ENCODE results near the gene ALG9. TPM values are rescaled to one million over a fixed set of nuclear protein-coding genes. Genes with fewer than 3 reads are reported as not detected.

Gene ALG9
- total RNA-seq, 1 experiment from 2014 or later = 19.7 TPM

DNA sequence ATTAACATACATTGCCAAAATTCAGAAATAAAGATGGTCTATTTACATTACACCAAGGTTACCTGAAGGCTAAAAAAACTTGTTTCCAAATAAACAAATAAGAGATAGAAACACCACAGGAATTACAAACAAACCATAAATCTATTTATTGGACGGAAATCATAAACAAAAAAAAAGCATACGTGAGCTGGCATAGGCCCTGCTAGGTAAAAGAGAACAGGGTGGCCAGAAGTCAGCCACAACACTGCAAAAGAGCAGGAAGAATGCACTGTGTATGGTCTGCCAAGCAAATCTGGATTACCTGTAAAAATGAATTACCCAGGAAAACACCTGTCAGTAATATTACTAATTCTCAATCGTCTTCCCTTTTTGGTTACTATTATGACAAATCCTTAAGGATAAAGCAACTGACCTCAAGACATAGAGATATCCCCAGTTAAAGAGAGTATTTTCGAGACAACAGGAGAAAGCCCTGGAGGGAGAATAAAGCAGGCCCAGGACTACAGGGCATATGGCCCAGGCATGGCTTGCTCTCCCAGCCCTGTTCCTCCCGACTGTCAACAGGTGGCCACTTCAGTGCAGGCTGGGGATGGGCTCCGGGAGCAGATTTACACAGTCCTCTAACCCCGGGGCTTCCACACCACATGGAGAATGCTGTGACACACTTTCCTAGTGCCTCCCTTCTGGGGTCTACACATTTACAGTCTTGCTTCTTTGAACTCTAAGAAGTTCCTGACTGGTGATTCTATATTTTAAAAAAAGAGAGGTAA is 123.2 kb downstream of the ALG9 start:
- CTCF ChIA-PET = no interaction called here
- ATAC-seq = peak; percentile 72
- no peak overlapping the region for H3K4me3 Mint-ChIP-seq
- H3K27ac Mint-ChIP-seq = no peak overlapping the region
- no peak for TF ChIP-seq GABPB1 (CRISPR knock-in tag; IDR thresholded peaks at IDR 0.05)
- TF ChIP-seq KAT7 (CRISPR knock-in tag; IDR thresholded peaks at IDR 0.05; ENCODE audit: borderline replicate concordance) = no peak
- no peaks in the 10 kb centered on the region for H3K27me3 Mint-ChIP-seq (ENCODE audit: low read depth)
- no peaks in the 10 kb centered on the region for H3K4me1 Mint-ChIP-seq
- no peak for DNase-seq (ENCODE audit: low spot score)
- H3K9me3 Mint-ChIP-seq = no peaks in the 10 kb centered on the region
- peaks cover 75% of the 10 kb centered on the region for H3K36me3 Mint-ChIP-seq
- POLR2A ChIA-PET = no interaction called here

DNA sequence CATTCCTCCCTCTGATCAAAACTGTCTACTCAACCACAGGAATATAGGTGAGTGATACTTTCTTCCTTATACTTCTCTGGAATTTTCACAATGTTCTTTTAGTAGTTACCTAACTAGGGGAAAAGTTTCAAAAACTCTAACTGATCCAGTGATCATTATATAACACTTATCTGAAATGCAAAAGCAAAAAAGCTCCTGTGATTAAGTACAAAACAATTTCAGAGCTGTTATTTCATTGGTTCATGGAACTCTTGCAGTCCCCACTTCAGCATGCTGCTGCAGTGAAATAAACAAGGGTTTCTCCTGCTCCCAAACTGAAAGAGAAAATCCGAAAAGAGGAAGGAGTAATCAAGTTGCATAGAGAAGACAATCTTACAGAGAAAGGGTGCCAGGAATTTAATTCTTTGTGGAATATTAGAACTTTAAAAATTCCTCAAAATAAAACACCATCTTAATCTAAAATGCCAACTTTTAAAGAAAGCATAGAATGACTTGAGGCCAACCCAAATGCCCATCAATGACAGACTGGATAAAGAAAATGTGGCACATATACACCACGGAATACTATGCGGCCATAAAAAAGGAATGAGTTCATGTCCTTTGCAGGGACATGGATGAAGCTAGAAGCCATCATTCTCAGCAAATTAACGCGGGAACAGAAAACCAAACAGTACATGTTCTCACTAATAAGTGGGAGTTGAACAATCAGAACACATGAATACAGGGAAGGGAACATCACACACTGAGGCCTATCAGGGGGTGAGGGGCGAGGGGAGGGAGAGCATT is 125.5 kb downstream of the ALG9 start:
- Mint-ChIP-seq H3K27me3 (ENCODE audit: low read depth) (no peaks in the 10 kb centered on the region), H3K27ac (no peak overlapping the region; the same call in 1 of the 2 replicates)
- TF ChIP-seq, protein P1, sequence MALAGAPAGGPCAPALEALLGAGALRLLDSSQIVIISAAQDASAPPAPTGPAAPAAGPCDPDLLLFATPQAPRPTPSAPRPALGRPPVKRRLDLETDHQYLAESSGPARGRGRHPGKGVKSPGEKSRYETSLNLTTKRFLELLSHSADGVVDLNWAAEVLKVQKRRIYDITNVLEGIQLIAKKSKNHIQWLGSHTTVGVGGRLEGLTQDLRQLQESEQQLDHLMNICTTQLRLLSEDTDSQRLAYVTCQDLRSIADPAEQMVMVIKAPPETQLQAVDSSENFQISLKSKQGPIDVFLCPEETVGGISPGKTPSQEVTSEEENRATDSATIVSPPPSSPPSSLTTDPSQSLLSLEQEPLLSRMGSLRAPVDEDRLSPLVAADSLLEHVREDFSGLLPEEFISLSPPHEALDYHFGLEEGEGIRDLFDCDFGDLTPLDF (CRISPR knock-in tag; IDR thresholded peaks at IDR 0.05) = no peak
- TF ChIP-seq, protein P2, sequence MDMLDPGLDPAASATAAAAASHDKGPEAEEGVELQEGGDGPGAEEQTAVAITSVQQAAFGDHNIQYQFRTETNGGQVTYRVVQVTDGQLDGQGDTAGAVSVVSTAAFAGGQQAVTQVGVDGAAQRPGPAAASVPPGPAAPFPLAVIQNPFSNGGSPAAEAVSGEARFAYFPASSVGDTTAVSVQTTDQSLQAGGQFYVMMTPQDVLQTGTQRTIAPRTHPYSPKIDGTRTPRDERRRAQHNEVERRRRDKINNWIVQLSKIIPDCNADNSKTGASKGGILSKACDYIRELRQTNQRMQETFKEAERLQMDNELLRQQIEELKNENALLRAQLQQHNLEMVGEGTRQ (CRISPR knock-in tag; IDR thresholded peaks at IDR 0.05) = no peak
- TF ChIP-seq NFATC4 (CRISPR knock-in tag; IDR thresholded peaks at IDR 0.05) (no peak), ELF4 (CRISPR knock-in tag; IDR thresholded peaks at IDR 0.05; ENCODE audit: low read depth) (no peak), CREB1 (CRISPR knock-in tag; IDR thresholded peaks at IDR 0.05) (no peak), KAT7 (CRISPR knock-in tag; IDR thresholded peaks at IDR 0.05; ENCODE audit: borderline replicate concordance) (no peak), PRRX2 (CRISPR knock-in tag; IDR thresholded peaks at IDR 0.05) (no peak), NR2C2 (CRISPR knock-in tag; IDR thresholded peaks at IDR 0.05) (no peak)
- TF ChIP-seq, protein P3, sequence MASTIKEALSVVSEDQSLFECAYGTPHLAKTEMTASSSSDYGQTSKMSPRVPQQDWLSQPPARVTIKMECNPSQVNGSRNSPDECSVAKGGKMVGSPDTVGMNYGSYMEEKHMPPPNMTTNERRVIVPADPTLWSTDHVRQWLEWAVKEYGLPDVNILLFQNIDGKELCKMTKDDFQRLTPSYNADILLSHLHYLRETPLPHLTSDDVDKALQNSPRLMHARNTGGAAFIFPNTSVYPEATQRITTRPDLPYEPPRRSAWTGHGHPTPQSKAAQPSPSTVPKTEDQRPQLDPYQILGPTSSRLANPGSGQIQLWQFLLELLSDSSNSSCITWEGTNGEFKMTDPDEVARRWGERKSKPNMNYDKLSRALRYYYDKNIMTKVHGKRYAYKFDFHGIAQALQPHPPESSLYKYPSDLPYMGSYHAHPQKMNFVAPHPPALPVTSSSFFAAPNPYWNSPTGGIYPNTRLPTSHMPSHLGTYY (CRISPR knock-in tag; IDR thresholded peaks at IDR 0.05) = no peak
- TF ChIP-seq, protein P4, sequence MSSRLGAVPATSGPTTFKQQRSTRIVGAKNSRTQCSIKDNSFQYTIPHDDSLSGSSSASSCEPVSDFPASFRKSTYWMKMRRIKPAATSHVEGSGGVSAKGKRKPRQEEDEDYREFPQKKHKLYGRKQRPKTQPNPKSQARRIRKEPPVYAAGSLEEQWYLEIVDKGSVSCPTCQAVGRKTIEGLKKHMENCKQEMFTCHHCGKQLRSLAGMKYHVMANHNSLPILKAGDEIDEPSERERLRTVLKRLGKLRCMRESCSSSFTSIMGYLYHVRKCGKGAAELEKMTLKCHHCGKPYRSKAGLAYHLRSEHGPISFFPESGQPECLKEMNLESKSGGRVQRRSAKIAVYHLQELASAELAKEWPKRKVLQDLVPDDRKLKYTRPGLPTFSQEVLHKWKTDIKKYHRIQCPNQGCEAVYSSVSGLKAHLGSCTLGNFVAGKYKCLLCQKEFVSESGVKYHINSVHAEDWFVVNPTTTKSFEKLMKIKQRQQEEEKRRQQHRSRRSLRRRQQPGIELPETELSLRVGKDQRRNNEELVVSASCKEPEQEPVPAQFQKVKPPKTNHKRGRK (CRISPR knock-in tag; IDR thresholded peaks at IDR 0.05; ENCODE audit: borderline replicate concordance) = no peak
- TF ChIP-seq, protein P5, sequence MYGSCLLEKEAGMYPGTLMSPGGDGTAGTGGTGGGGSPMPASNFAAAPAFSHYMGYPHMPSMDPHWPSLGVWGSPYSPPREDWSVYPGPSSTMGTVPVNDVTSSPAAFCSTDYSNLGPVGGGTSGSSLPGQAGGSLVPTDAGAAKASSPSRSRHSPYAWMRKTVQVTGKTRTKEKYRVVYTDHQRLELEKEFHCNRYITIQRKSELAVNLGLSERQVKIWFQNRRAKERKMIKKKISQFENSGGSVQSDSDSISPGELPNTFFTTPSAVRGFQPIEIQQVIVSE (CRISPR knock-in tag; IDR thresholded peaks at IDR 0.05; ENCODE audit: borderline replicate concordance) = no peak
- TF ChIP-seq, protein P6, sequence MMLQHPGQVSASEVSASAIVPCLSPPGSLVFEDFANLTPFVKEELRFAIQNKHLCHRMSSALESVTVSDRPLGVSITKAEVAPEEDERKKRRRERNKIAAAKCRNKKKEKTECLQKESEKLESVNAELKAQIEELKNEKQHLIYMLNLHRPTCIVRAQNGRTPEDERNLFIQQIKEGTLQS (CRISPR knock-in tag; conservative IDR thresholded peaks at IDR 0.05) = no peak
- TF ChIP-seq, protein P7, sequence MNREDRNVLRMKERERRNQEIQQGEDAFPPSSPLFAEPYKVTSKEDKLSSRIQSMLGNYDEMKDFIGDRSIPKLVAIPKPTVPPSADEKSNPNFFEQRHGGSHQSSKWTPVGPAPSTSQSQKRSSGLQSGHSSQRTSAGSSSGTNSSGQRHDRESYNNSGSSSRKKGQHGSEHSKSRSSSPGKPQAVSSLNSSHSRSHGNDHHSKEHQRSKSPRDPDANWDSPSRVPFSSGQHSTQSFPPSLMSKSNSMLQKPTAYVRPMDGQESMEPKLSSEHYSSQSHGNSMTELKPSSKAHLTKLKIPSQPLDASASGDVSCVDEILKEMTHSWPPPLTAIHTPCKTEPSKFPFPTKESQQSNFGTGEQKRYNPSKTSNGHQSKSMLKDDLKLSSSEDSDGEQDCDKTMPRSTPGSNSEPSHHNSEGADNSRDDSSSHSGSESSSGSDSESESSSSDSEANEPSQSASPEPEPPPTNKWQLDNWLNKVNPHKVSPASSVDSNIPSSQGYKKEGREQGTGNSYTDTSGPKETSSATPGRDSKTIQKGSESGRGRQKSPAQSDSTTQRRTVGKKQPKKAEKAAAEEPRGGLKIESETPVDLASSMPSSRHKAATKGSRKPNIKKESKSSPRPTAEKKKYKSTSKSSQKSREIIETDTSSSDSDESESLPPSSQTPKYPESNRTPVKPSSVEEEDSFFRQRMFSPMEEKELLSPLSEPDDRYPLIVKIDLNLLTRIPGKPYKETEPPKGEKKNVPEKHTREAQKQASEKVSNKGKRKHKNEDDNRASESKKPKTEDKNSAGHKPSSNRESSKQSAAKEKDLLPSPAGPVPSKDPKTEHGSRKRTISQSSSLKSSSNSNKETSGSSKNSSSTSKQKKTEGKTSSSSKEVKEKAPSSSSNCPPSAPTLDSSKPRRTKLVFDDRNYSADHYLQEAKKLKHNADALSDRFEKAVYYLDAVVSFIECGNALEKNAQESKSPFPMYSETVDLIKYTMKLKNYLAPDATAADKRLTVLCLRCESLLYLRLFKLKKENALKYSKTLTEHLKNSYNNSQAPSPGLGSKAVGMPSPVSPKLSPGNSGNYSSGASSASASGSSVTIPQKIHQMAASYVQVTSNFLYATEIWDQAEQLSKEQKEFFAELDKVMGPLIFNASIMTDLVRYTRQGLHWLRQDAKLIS (CRISPR knock-in tag; IDR thresholded peaks at IDR 0.05; ENCODE audit: borderline replicate concordance) = no peak
- TF ChIP-seq, protein P8, sequence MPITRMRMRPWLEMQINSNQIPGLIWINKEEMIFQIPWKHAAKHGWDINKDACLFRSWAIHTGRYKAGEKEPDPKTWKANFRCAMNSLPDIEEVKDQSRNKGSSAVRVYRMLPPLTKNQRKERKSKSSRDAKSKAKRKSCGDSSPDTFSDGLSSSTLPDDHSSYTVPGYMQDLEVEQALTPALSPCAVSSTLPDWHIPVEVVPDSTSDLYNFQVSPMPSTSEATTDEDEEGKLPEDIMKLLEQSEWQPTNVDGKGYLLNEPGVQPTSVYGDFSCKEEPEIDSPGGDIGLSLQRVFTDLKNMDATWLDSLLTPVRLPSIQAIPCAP (CRISPR knock-in tag; IDR thresholded peaks at IDR 0.05) = no peak
- TF ChIP-seq, protein P9, sequence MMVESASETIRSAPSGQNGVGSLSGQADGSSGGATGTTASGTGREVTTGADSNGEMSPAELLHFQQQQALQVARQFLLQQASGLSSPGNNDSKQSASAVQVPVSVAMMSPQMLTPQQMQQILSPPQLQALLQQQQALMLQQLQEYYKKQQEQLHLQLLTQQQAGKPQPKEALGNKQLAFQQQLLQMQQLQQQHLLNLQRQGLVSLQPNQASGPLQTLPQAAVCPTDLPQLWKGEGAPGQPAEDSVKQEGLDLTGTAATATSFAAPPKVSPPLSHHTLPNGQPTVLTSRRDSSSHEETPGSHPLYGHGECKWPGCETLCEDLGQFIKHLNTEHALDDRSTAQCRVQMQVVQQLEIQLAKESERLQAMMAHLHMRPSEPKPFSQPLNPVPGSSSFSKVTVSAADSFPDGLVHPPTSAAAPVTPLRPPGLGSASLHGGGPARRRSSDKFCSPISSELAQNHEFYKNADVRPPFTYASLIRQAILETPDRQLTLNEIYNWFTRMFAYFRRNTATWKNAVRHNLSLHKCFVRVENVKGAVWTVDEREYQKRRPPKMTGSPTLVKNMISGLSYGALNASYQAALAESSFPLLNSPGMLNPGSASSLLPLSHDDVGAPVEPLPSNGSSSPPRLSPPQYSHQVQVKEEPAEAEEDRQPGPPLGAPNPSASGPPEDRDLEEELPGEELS (CRISPR knock-in tag; IDR thresholded peaks at IDR 0.05) = no peak

More for the DNA sequence above, 125.5 kb downstream of the ALG9 start:
- no peak for ATAC-seq
- peaks cover 71% of the 10 kb centered on the region for H3K36me3 Mint-ChIP-seq
- CTCF ChIA-PET = no interaction called here
- POLR2A ChIA-PET = no interaction called here
- no peaks in the 10 kb centered on the region for H3K9me3 Mint-ChIP-seq
- no peak overlapping the region for H3K4me3 Mint-ChIP-seq
- no peak for DNase-seq (ENCODE audit: low spot score)
- H3K4me1 Mint-ChIP-seq = no peaks in the 10 kb centered on the region

Measured in WTC11 (cell line).